ENCODE data around the gene MYH10.

Gene MYH10

GRCh38 chr17:8650119-8650499 lies 19.6 kb upstream of the MYH10 start:
- FAIRE-seq (no peak), DNase-seq (ENCODE audit: insufficient read length, low spot score) (no peak)
- no peak for TF ChIP-seq PAX5 (IDR thresholded peaks at IDR 0.05; ENCODE audit: insufficient read depth, low read length, severe bottlenecking)
- no peak for TF ChIP-seq TAF1 (IDR thresholded peaks at IDR 0.05; ENCODE audit: low read depth, low read length)
- TF ChIP-seq SPI1 (IDR thresholded peaks at IDR 0.05; ENCODE audit: low read depth, low read length) = no peak
- TF ChIP-seq POU2F2 (IDR thresholded peaks at IDR 0.05; ENCODE audit: low read depth, low read length) = no peak
- TF ChIP-seq POLR2AphosphoS5 (IDR thresholded peaks at IDR 0.05; ENCODE audit: low read depth, low read length) = no peak
- no peak for TF ChIP-seq POLR2A (IDR thresholded peaks at IDR 0.05; ENCODE audit: low read depth, low read length)

GRCh38 chr17:8649157-8650118 lies 18.9 kb upstream of the MYH10 start:
- FAIRE-seq (peak; percentile 45), DNase-seq (ENCODE audit: insufficient read length, low spot score) (no peak)
- no peak for TF ChIP-seq PAX5 (IDR thresholded peaks at IDR 0.05; ENCODE audit: insufficient read depth, low read length, severe bottlenecking)
- TF ChIP-seq SPI1 (IDR thresholded peaks at IDR 0.05; ENCODE audit: low read depth, low read length) = no peak
- TF ChIP-seq TAF1 (IDR thresholded peaks at IDR 0.05; ENCODE audit: low read depth, low read length) = no peak
- TF ChIP-seq POLR2A (IDR thresholded peaks at IDR 0.05; ENCODE audit: low read depth, low read length) = no peak
- TF ChIP-seq POU2F2 (IDR thresholded peaks at IDR 0.05; ENCODE audit: low read depth, low read length) = no peak
- no peak for TF ChIP-seq POLR2AphosphoS5 (IDR thresholded peaks at IDR 0.05; ENCODE audit: low read depth, low read length)

GRCh38 chr17:8647956-8648355 lies 17.4 kb upstream of the MYH10 start:
- no peak for DNase-seq (ENCODE audit: insufficient read length, low spot score)
- TF ChIP-seq PAX5 (IDR thresholded peaks at IDR 0.05; ENCODE audit: insufficient read depth, low read length, severe bottlenecking) (no peak), POLR2AphosphoS5 (IDR thresholded peaks at IDR 0.05; ENCODE audit: low read depth, low read length) (no peak), POLR2A (IDR thresholded peaks at IDR 0.05; ENCODE audit: low read depth, low read length) (no peak), POU2F2 (IDR thresholded peaks at IDR 0.05; ENCODE audit: low read depth, low read length) (no peak), TAF1 (IDR thresholded peaks at IDR 0.05; ENCODE audit: low read depth, low read length) (no peak), SPI1 (IDR thresholded peaks at IDR 0.05; ENCODE audit: low read depth, low read length) (no peak)
- FAIRE-seq = no peak

- TF ChIP-seq POLR2A (IDR thresholded peaks at IDR 0.05; ENCODE audit: low read depth, low read length) = no peak
- no peak for TF ChIP-seq SPI1 (IDR thresholded peaks at IDR 0.05; ENCODE audit: low read depth, low read length)
- no peak for TF ChIP-seq PAX5 (IDR thresholded peaks at IDR 0.05; ENCODE audit: insufficient read depth, low read length, severe bottlenecking)
- no peak for TF ChIP-seq POLR2AphosphoS5 (IDR thresholded peaks at IDR 0.05; ENCODE audit: low read depth, low read length)
- DNase-seq (ENCODE audit: insufficient read length, low spot score) = no peak
- FAIRE-seq = no peak
These were observed 16.7 kb upstream of the MYH10 start for GRCh38 chr17:8647202-8647601.

GRCh38 chr17:8644507-8644902 lies 14.0 kb upstream of the MYH10 start:
- no peak for DNase-seq (ENCODE audit: insufficient read length, low spot score)
- no peak for FAIRE-seq
- no peak for TF ChIP-seq POLR2A (IDR thresholded peaks at IDR 0.05; ENCODE audit: low read depth, low read length)
- no peak for TF ChIP-seq SPI1 (IDR thresholded peaks at IDR 0.05; ENCODE audit: low read depth, low read length)
- no peak for TF ChIP-seq PAX5 (IDR thresholded peaks at IDR 0.05; ENCODE audit: insufficient read depth, low read length, severe bottlenecking)
- TF ChIP-seq POLR2AphosphoS5 (IDR thresholded peaks at IDR 0.05; ENCODE audit: low read depth, low read length) = no peak
- TF ChIP-seq POU2F2 (IDR thresholded peaks at IDR 0.05; ENCODE audit: low read depth, low read length) = no peak
- no peak for TF ChIP-seq TAF1 (IDR thresholded peaks at IDR 0.05; ENCODE audit: low read depth, low read length)

- TF ChIP-seq PAX5 (IDR thresholded peaks at IDR 0.05; ENCODE audit: insufficient read depth, low read length, severe bottlenecking) (no peak), POLR2A (IDR thresholded peaks at IDR 0.05; ENCODE audit: low read depth, low read length) (no peak), TAF1 (IDR thresholded peaks at IDR 0.05; ENCODE audit: low read depth, low read length) (no peak), SPI1 (IDR thresholded peaks at IDR 0.05; ENCODE audit: low read depth, low read length) (no peak), POU2F2 (IDR thresholded peaks at IDR 0.05; ENCODE audit: low read depth, low read length) (no peak), POLR2AphosphoS5 (IDR thresholded peaks at IDR 0.05; ENCODE audit: low read depth, low read length) (no peak)
- FAIRE-seq (no peak), DNase-seq (ENCODE audit: insufficient read length, low spot score) (no peak)
These were observed 13.5 kb upstream of the MYH10 start for GRCh38 chr17:8643855-8644506.

GRCh38 chr17:8639709-8640108 lies 9.2 kb upstream of the MYH10 start:
- TF ChIP-seq POU2F2 (IDR thresholded peaks at IDR 0.05; ENCODE audit: low read depth, low read length) (no peak), PAX5 (IDR thresholded peaks at IDR 0.05; ENCODE audit: insufficient read depth, low read length, severe bottlenecking) (no peak), POLR2AphosphoS5 (IDR thresholded peaks at IDR 0.05; ENCODE audit: low read depth, low read length) (no peak), POLR2A (IDR thresholded peaks at IDR 0.05; ENCODE audit: low read depth, low read length) (no peak), TAF1 (IDR thresholded peaks at IDR 0.05; ENCODE audit: low read depth, low read length) (no peak)
- no peak for DNase-seq (ENCODE audit: insufficient read length, low spot score)
- FAIRE-seq = no peak

GRCh38 chr17:8632061-8632460 lies 1.5 kb upstream of the MYH10 start:
- FAIRE-seq (no peak), DNase-seq (ENCODE audit: insufficient read length, low spot score) (no peak)
- TF ChIP-seq POU2F2 (IDR thresholded peaks at IDR 0.05; ENCODE audit: low read depth, low read length) = no peak

GRCh38 chr17:8631554-8631877 lies 991 bp upstream of the MYH10 start:
- TF ChIP-seq POLR2AphosphoS5 (IDR thresholded peaks at IDR 0.05; ENCODE audit: low read depth, low read length) (no peak), SPI1 (IDR thresholded peaks at IDR 0.05; ENCODE audit: low read depth, low read length) (no peak), POU2F2 (IDR thresholded peaks at IDR 0.05; ENCODE audit: low read depth, low read length) (no peak), POLR2A (IDR thresholded peaks at IDR 0.05; ENCODE audit: low read depth, low read length) (no peak), PAX5 (IDR thresholded peaks at IDR 0.05; ENCODE audit: insufficient read depth, low read length, severe bottlenecking) (no peak), TAF1 (IDR thresholded peaks at IDR 0.05; ENCODE audit: low read depth, low read length) (no peak)
- DNase-seq (ENCODE audit: insufficient read length, low spot score) (no peak), FAIRE-seq (no peak)

Data from GM12891 (cell line).